HepG2 (cell line): ENCODE results near the gene PDSS2. TPM values are rescaled to one million over a fixed set of nuclear protein-coding genes. Genes with fewer than 3 reads are reported as not detected.

Source experiments
- AHDC1 ChIP-seq: sonication (generic); formaldehyde crosslinking; IDR thresholded peaks from 2 replicates; pipeline ENCODE4 v1.5.1; 2020; ENCODE audit warnings: mild to moderate bottlenecking, missing genetic modification reagents, borderline replicate concordance
- ARID5B ChIP-seq: IDR thresholded peaks from 2 replicates; pipeline ENCODE4 v1.4.0; 2020; ENCODE audit warnings: mild to moderate bottlenecking, missing genetic modification reagents
- CTCF ChIP-seq: sonication (generic); formaldehyde crosslinking; IDR thresholded peaks from 2 replicates; pipeline ENCODE4 v1.5.0; 2020; ENCODE audit warnings: mild to moderate bottlenecking, missing genetic modification reagents, moderate library complexity
- ESRRA ChIP-seq: sonication (generic); formaldehyde crosslinking; IDR thresholded peaks from 2 replicates; pipeline ENCODE4 v1.5.1; 2020; ENCODE audit warnings: mild to moderate bottlenecking, low read depth, missing genetic modification reagents
- FOXP1 ChIP-seq, 2 experiments: fragments of 450-650 bp in 1 of 2; IDR thresholded peaks; 2 replicates each; pipeline ENCODE4 v1.6.1; 2017 to 2018; ENCODE audit warnings: antibody characterized with exemption in 1 of 2
- FOXP4 ChIP-seq: sonication (generic); formaldehyde crosslinking; IDR thresholded peaks from 2 replicates; pipeline ENCODE4 v1.4.0; 2020; ENCODE audit warnings: missing genetic modification reagents
- MEIS2 ChIP-seq: sonication (generic); formaldehyde crosslinking; IDR thresholded peaks from 2 replicates; pipeline ENCODE4 v1.9.0; 2021; ENCODE audit warnings: mild to moderate bottlenecking, missing genetic modification reagents
- PAX8 ChIP-seq: sonication (generic); formaldehyde crosslinking; IDR thresholded peaks from 2 replicates; pipeline ENCODE4 v1.8.0; 2022; ENCODE audit warnings: mild to moderate bottlenecking, missing genetic modification reagents, borderline replicate concordance
- SOX13 ChIP-seq, 3 experiments: fragments of 450-650 bp in 1 of 3; sonication (generic) in 1 of 3; formaldehyde crosslinking in 1 of 3; IDR thresholded peaks in 2 of 3; conservative IDR thresholded peaks in 1 of 3; 2 replicates each; pipeline versions ENCODE4 v1.5.0 to v1.6.1; 2016 to 2020; ENCODE audit warnings: antibody characterized with exemption in 1 of 3, mild to moderate bottlenecking in 1 of 3, missing compliant biosample characterization in 1 of 3, missing genetic modification reagents in 1 of 3, moderate library complexity in 1 of 3
- TBX3 ChIP-seq: fragments of 450-650 bp; IDR thresholded peaks from 2 replicates; pipeline ENCODE4 v1.6.1; 2017; ENCODE audit warnings: antibody characterized with exemption, mild to moderate bottlenecking, inconsistent platforms, borderline replicate concordance
- THAP11 ChIP-seq: IDR thresholded peaks from 2 replicates; pipeline ENCODE4 v1.6.1; 2016; ENCODE audit warnings: missing biosample characterization, missing genetic modification reagents
- ZKSCAN8 ChIP-seq: IDR thresholded peaks from 2 replicates; pipeline ENCODE4 v1.6.1; 2016; ENCODE audit warnings: borderline replicate concordance, missing genetic modification reagents, missing compliant biosample characterization
- polyA plus RNA-seq, 8 experiments: library from polyadenylated mRNA; depleted of rRNA in 3 of 8; stranded (reverse) in 7 of 8; unstranded in 1 of 8; fragments of >200 nt; fragmentation: Illumina TruSeq in 4 of 8; extraction: Trizol in 4 of 8; gene quantifications; 2 replicates each; pipeline versions ENCODE4 v1.2.1 to v1.2.3, GENCODE V29; 2011 to 2016; ENCODE audit warnings: low read depth in 4 of 8, missing spikeins in 1 of 8, mixed read lengths in 1 of 8; ENCODE audit not compliant: insufficient read depth in 1 of 8
- total RNA-seq, 5 experiments: library from RNA; depleted of rRNA; stranded (reverse); fragments of >200 nt; fragmentation: Illumina TruSeq; extraction: Trizol; gene quantifications; 2 replicates each; pipeline ENCODE4 v1.2.3, GENCODE V29; 2016; ENCODE audit warnings: low read depth in 1 of 5

Gene PDSS2
- total and polyA plus RNA-seq, 2 of the 13 experiments (the other 11 are each of a cell fraction or from before 2014, with no cell fraction given) = 16.2 to 17.0 TPM

- peak; percentile 82; the same call in 1 of the 2 replicates for TF ChIP-seq AHDC1 (CRISPR knock-in tag)
- peak; percentile 95; the same call in 1 of the 2 replicates for TF ChIP-seq TBX3
- peak; percentile 13; the same call in 1 of the 2 replicates for TF ChIP-seq SOX13 (IDR thresholded peaks at IDR 0.05)
- TF ChIP-seq SOX13 (CRISPR knock-in tag; conservative IDR thresholded peaks at IDR 0.05 in 1 of 2, IDR thresholded peaks at IDR 0.05 in 1 of 2) = peak in 1 of 2 experiments; percentile 82; a peak in 2 of 4 replicates
- TF ChIP-seq CTCF = no peak
- peak; percentile 92 for TF ChIP-seq ARID5B (CRISPR knock-in tag)
- peak; percentile 34; the same call in 1 of the 2 replicates for TF ChIP-seq ZKSCAN8 (CRISPR knock-in tag)
- TF ChIP-seq ESRRA = no peak
- TF ChIP-seq THAP11 (CRISPR knock-in tag) = peak; percentile 57; the same call in 1 of the 2 replicates
- peak; percentile 81 for TF ChIP-seq FOXP4 (CRISPR knock-in tag)
- no peak for TF ChIP-seq MEIS2
- 0 out of 2 replicates have a peak, but pooled peaks have one; percentile 39 for TF ChIP-seq FOXP1 (IDR thresholded peaks at IDR 0.05)
- TF ChIP-seq FOXP1 (CRISPR knock-in tag; IDR thresholded peaks at IDR 0.05) = peak; percentile 82
- no peak for TF ChIP-seq PAX8 (CRISPR knock-in tag)
Observed at GRCh38 chr6:107264357-107264840, 195.0 kb downstream of the PDSS2 start (continued).
